Measurements from ENCODE around the gene RREB1.
A peak's percentile ranks its signal among the peaks of the same experiment; 100 is the strongest.

The RREB1 gene

GRCh38 chr6:7165002-7165889, 57.5 kb downstream of the RREB1 start:
- no peak for DNase-seq

- no peak for DNase-seq
These were observed 58.1 kb downstream of the RREB1 start for GRCh38 chr6:7165890-7166267.

- no peak for DNase-seq
These were observed 58.9 kb downstream of the RREB1 start for GRCh38 chr6:7166410-7167293.

- no peak for DNase-seq
These were observed 61.5 kb downstream of the RREB1 start for GRCh38 chr6:7169296-7169721.

- DNase-seq = no peak
These were observed 62.5 kb downstream of the RREB1 start for GRCh38 chr6:7170117-7170732.

- no peak for DNase-seq
These were observed 63.4 kb downstream of the RREB1 start for GRCh38 chr6:7171119-7171518.

GRCh38 chr6:7171733-7172132, 64.0 kb downstream of the RREB1 start:
- no peak for DNase-seq

GRCh38 chr6:7172649-7173048, 64.9 kb downstream of the RREB1 start:
- no peak for DNase-seq

- DNase-seq = no peak
These were observed 66.2 kb downstream of the RREB1 start for GRCh38 chr6:7173843-7174503.

- no peak for DNase-seq
These were observed 67.7 kb downstream of the RREB1 start for GRCh38 chr6:7175462-7175861.

GRCh38 chr6:7176208-7176607, 68.4 kb downstream of the RREB1 start:
- no peak for DNase-seq

- no peak for DNase-seq
These were observed 70.5 kb downstream of the RREB1 start for GRCh38 chr6:7178280-7178679.

GRCh38 chr6:7180751-7181150, 73.0 kb downstream of the RREB1 start:
- DNase-seq = no peak

- DNase-seq = no peak
These were observed 75.9 kb downstream of the RREB1 start for GRCh38 chr6:7183707-7184106.

- DNase-seq = no peak
These were observed 76.7 kb downstream of the RREB1 start for GRCh38 chr6:7184502-7184901.

GRCh38 chr6:7185561-7185960, 77.8 kb downstream of the RREB1 start:
- DNase-seq = no peak

- DNase-seq = peak; percentile 10
These were observed 80.7 kb downstream of the RREB1 start for GRCh38 chr6:7188492-7188891.

GRCh38 chr6:7189101-7189758, 81.5 kb downstream of the RREB1 start:
- no peak for DNase-seq

GRCh38 chr6:7190791-7191190, 83.0 kb downstream of the RREB1 start:
- DNase-seq = no peak

GRCh38 chr6:7193122-7193521, 85.4 kb downstream of the RREB1 start:
- DNase-seq = no peak

GRCh38 chr6:7194657-7195056, 86.9 kb downstream of the RREB1 start:
- no peak for DNase-seq

- no peak for DNase-seq
These were observed 87.7 kb downstream of the RREB1 start for GRCh38 chr6:7195339-7196018.
